ENCODE measurements around the gene HIF1A. TPM values are rescaled to one million over a fixed set of nuclear protein-coding genes. Genes with fewer than 3 reads are reported as not detected.

HIF1A gene
- 100 to 1,000 TPM in 1 of 3 donors, 10 to 100 TPM in 2; 66.9 to 112 (median 71.6) TPM for total RNA-seq
- long read RNA-seq, donor 1, transcript HIF1A-202 (15 exons, 3,919 nt), result major isoform, 27 of 49 reads
- long read RNA-seq, donor 1, transcript HIF1A-201 (14 exons, 3,555 nt), result minor isoform, 6 of 49 reads
- long read RNA-seq, donor 1, transcript HIF1A-203 (15 exons, 3,922 nt), result minor isoform, 7 of 49 reads
- long read RNA-seq, donor 1, partial matches to known transcripts, result 6 of 49 reads
- long read RNA-seq, donor 1, other reads (novel, unspliced or antisense), result 3 of 49 reads
- long read RNA-seq, donor 2, partial matches to known transcripts, result 32 of 36 reads
- long read RNA-seq, donor 2, other reads (novel, unspliced or antisense), result 2 of 36 reads

GRCh38 chr14:61694830-61695694 lies at the start of gene HIF1A:
HIF1A (plus strand) TSS chr14:61695513; CDS start chr14:61695805, 292 bp downstream.
- peak; percentile 95 for ATAC-seq
- TF ChIP-seq, protein P1, sequence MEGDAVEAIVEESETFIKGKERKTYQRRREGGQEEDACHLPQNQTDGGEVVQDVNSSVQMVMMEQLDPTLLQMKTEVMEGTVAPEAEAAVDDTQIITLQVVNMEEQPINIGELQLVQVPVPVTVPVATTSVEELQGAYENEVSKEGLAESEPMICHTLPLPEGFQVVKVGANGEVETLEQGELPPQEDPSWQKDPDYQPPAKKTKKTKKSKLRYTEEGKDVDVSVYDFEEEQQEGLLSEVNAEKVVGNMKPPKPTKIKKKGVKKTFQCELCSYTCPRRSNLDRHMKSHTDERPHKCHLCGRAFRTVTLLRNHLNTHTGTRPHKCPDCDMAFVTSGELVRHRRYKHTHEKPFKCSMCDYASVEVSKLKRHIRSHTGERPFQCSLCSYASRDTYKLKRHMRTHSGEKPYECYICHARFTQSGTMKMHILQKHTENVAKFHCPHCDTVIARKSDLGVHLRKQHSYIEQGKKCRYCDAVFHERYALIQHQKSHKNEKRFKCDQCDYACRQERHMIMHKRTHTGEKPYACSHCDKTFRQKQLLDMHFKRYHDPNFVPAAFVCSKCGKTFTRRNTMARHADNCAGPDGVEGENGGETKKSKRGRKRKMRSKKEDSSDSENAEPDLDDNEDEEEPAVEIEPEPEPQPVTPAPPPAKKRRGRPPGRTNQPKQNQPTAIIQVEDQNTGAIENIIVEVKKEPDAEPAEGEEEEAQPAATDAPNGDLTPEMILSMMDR (IDR thresholded peaks at IDR 0.05), result peak; percentile 7
- intact Hi-C loops (cut with DNase I, micrococcal nuclease), result no loop called here
- peaks cover 11% of the 10 kb centered on the region for H3K4me1 ChIP-seq (ENCODE audit: low read depth)
- peak within 1 kb of the TSS; percentile 94 for H3K4me3 ChIP-seq
- no peaks in the 10 kb centered on the region for H3K9me3 ChIP-seq
- DNase-seq, result peak; percentile 96 to 99 (median 97)
- peaks cover 3% of the 10 kb centered on the region for H3K36me3 ChIP-seq (ENCODE audit: low read depth)

- ATAC-seq (no peak), DNase-seq (no peak)
- intact Hi-C loops (cut with DNase I, micrococcal nuclease), result no loop called here
- Histone ChIP-seq H3K9me3 (no peaks in the 10 kb centered on the region), H3K4me3 (no peak overlapping the region), H3K4me1 (ENCODE audit: low read depth) (no peaks in the 10 kb centered on the region), H3K36me3 (ENCODE audit: low read depth) (no peaks in the 10 kb centered on the region)
- TF ChIP-seq, protein P1 (IDR thresholded peaks at IDR 0.05), result no peak
These were observed 48.8 kb upstream of the HIF1A start for GRCh38 chr14:61646366-61647116.

DNA sequence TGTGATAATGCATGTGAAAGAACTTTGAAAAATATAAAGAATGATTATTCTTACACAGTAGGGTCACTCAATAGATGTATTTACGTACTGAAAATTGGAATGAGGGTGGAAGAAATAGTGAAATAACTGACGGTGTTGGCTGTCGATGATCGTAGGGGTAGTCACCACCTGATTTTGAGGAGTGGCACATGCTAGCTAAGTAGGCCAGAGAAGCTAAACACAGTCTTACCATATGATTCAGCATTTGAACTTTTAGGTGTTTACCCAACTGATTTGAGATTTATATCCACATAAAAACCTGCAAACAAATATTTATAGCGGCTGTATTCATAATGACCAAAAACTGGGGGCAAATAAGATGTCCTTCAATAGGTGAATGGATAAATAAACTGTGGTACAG lies 47.6 kb upstream of the HIF1A start:
- H3K4me1 ChIP-seq (ENCODE audit: low read depth), result no peaks in the 10 kb centered on the region
- H3K4me3 ChIP-seq, result no peak overlapping the region
- no peaks in the 10 kb centered on the region for H3K9me3 ChIP-seq
- DNase-seq (no peak), ATAC-seq (no peak)
- TF ChIP-seq, protein P1 (IDR thresholded peaks at IDR 0.05), result no peak
- intact Hi-C loops (cut with DNase I, micrococcal nuclease), result no loop called here
- no peaks in the 10 kb centered on the region for H3K36me3 ChIP-seq (ENCODE audit: low read depth)

DNA sequence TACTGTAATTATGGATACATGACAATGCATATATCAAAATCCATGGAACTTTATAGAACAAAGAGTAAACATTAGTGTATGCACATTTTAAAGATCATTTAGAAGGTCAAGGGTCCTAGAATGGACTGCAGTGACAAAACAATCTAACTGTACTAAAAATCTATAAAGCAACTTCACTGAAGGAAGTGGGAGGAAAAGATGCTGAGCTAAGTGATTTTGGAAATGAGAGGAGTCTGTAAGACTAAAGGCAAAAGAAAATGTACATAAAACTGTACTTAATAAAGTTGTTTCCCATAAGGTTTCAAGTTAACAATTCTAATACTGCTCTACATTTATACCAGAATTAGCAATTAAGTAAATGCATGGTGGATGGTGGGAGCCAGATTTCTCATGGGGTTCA lies 46.9 kb upstream of the HIF1A start:
- intact Hi-C loops (cut with DNase I, micrococcal nuclease), result no loop called here
- Histone ChIP-seq H3K36me3 (ENCODE audit: low read depth) (no peaks in the 10 kb centered on the region), H3K4me3 (no peak overlapping the region), H3K4me1 (ENCODE audit: low read depth) (no peaks in the 10 kb centered on the region), H3K9me3 (no peaks in the 10 kb centered on the region)
- TF ChIP-seq, protein P1 (IDR thresholded peaks at IDR 0.05), result no peak
- ATAC-seq (no peak), DNase-seq (no peak)

- intact Hi-C loops (cut with DNase I, micrococcal nuclease), result no loop called here
- Histone ChIP-seq H3K4me3 (no peak overlapping the region), H3K4me1 (ENCODE audit: low read depth) (no peaks in the 10 kb centered on the region), H3K36me3 (ENCODE audit: low read depth) (no peaks in the 10 kb centered on the region), H3K9me3 (no peaks in the 10 kb centered on the region)
- TF ChIP-seq, protein P1 (IDR thresholded peaks at IDR 0.05), result no peak
- DNase-seq, result no peak
- ATAC-seq, result no peak
These were observed 46.0 kb upstream of the HIF1A start for GRCh38 chr14:61649283-61649682.

Data from mucosa of descending colon (tissue), 3 donors.